T-cell (primary cell): ENCODE results near the gene ITPR2. TPM values are rescaled to one million over a fixed set of nuclear protein-coding genes. Genes with fewer than 3 reads are reported as not detected.

Source experiments
- ATAC-seq, 4 experiments: fragments of 200-7000 bp in 3 of 4; fragments of 150-1000 bp in 1 of 4; cut with Tn5 transposase; replicated peaks in 1 of 4; 1 replicate in 3 of 4; 2 replicates in 1 of 4; pipeline ENCODE4 v1.10.0; 2021; ENCODE audit warnings: moderate library complexity in 3 of 4, mild to moderate bottlenecking in 2 of 4, moderate number of reproducible peaks in 1 of 4
- CTCF ChIA-PET, 2 donors: fragments of 300-600 bp; sonication (Branson Sonifier 250); formaldehyde crosslinking; loops; one replicate each; lab custom pipeline; 2022; ENCODE audit warnings: antibody characterized with exemption in 2 of 2; lab: Charles Lee
- POLR2A ChIA-PET, 2 donors: fragments of 300-600 bp; sonication (Branson Sonifier 250); formaldehyde crosslinking; loops; one replicate each; lab custom pipeline; 2022; ENCODE audit warnings: antibody characterized with exemption in 2 of 2; lab: Charles Lee
- DNase-seq, 35 experiments: peaks; one replicate each; pipeline versions ENCODE4 v3.0.0 to v3.0.0-alpha.2; 2013 to 2023
- H3K27ac ChIP-seq: one replicate; pipeline ENCODE4 v1.5.1; 2013; ENCODE audit warnings: low read length
- H3K27me3 ChIP-seq, 2 experiments: replicated peaks in 1 of 2; 1 replicate in 1 of 2; 2 replicates in 1 of 2; pipeline versions ENCODE4 v1.6.1 to v1.7.0; 2013; ENCODE audit warnings: low read length in 1 of 2, mixed read lengths in 1 of 2; ENCODE audit not compliant: control insufficient read depth in 2 of 2, insufficient read depth in 2 of 2; ENCODE audit errors: extremely low read depth in 1 of 2
- H3K36me3 ChIP-seq, 2 donors: 1 replicate in 1 of 2; 2 replicates in 1 of 2; pipeline versions ENCODE4 v1.6.1 to v1.7.0; 2013; ENCODE audit warnings: low read length in 1 of 2; ENCODE audit not compliant: control insufficient read depth in 2 of 2, insufficient read depth in 1 of 2; ENCODE audit errors: extremely low read depth in 1 of 2
- H3K4me1 ChIP-seq, 2 experiments: 1 replicate in 1 of 2; 2 replicates in 1 of 2; pipeline versions ENCODE4 v1.6.1 to v1.7.0; 2013; ENCODE audit warnings: low read length in 2 of 2, mixed read lengths in 1 of 2; ENCODE audit not compliant: insufficient read depth in 2 of 2, control insufficient read depth in 1 of 2; ENCODE audit errors: extremely low read depth in 1 of 2
- H3K4me3 ChIP-seq, 2 donors: 1 replicate in 1 of 2; 2 replicates in 1 of 2; pipeline versions ENCODE4 v1.5.1 to v1.7.0; 2013; ENCODE audit warnings: mild to moderate bottlenecking in 2 of 2, low read length in 1 of 2, moderate library complexity in 1 of 2; ENCODE audit not compliant: control insufficient read depth in 1 of 2; ENCODE audit errors: extremely low read depth in 1 of 2
- H3K9me3 ChIP-seq: 2 replicates; pipeline ENCODE4 v1.7.0; 2013
- H3K27ac Mint-ChIP-seq, 2 donors: one replicate each; pipeline ENCODE4 v1.8.0; 2020 to 2021; ENCODE audit warnings: mild to moderate bottlenecking in 2 of 2, mixed read lengths in 2 of 2
- H3K27me3 Mint-ChIP-seq, 2 donors: one replicate each; pipeline ENCODE4 v1.8.0; 2021 to 2022; ENCODE audit warnings: mixed read lengths in 2 of 2
- H3K36me3 Mint-ChIP-seq: one replicate; pipeline ENCODE4 v1.8.0; 2021; ENCODE audit warnings: mixed read lengths
- H3K4me1 Mint-ChIP-seq, 3 donors: one replicate each; pipeline ENCODE4 v1.8.0; 2020 to 2022; ENCODE audit warnings: mixed read lengths in 3 of 3, mild to moderate bottlenecking in 1 of 3
- H3K4me3 Mint-ChIP-seq, 3 donors: one replicate each; pipeline ENCODE4 v1.8.0; 2020 to 2022; ENCODE audit warnings: mild to moderate bottlenecking in 3 of 3, mixed read lengths in 3 of 3, moderate library complexity in 3 of 3
- H3K9me3 Mint-ChIP-seq, 3 donors: one replicate each; pipeline ENCODE4 v1.8.0; 2020 to 2022; ENCODE audit warnings: mixed read lengths in 3 of 3
- WGBS: methylation state at CpG from one replicate; pipeline ENCODE4 v1.1.5; 2013; ENCODE audit warnings: missing lambda C conversion rate; ENCODE audit not compliant: insufficient coverage; 5-methylcytosine and 5-hydroxymethylcytosine counted together
- total RNA-seq, 35 experiments: library from RNA in 6 of 35; stranded (reverse) in 6 of 35; fragments of 120-200 nt in 1 of 35; gene quantifications; one replicate each; pipeline versions ENCODE4 v1.2.1 to v1.2.4 and lab custom pipeline; 2013 to 2026

The ITPR2 gene
- total RNA-seq, 5 donors from 2014 or later (not counting 1 experiment from before 2014, with no cell fraction given): 38.8 to 52.5 (median 44.5) TPM

DNA sequence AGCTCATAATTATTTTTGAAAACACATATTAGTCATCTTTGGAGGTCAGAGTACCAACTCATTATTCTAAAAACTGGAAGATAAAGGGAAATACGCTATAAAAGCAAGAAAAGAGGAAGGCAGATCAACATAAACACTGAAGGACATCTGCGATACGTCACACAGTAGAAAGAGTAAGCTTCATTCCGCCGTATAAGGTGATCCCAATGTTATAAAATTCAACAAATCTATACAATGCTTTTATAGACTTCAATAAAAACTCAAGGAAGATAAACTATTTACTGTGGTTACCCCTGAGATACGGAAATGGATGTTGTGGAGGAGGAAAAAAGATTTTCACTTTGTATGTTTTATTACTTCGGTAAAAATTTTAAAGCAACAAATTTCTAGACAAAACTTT, 92.6 kb downstream of the ITPR2 start:
- no CpG with 5 or more reads among the region's 7 CpGs for WGBS
- Histone ChIP-seq H3K36me3 (no peaks in the 10 kb centered on the region), H3K9me3 (peaks cover 4% of the 10 kb centered on the region), H3K4me1 (no peaks in the 10 kb centered on the region), H3K27me3 (no peaks in the 10 kb centered on the region), H3K27ac (no peak overlapping the region), H3K4me3 (no peak overlapping the region)
- DNase-seq (no peak), ATAC-seq (no peak)
- ChIA-PET POLR2A (no interaction called here), CTCF (no interaction called here)
- no peak overlapping the region for H3K4me3 Mint-ChIP-seq
- peaks cover 25 to 36% (median 33%) of the 10 kb centered on the region in 3 donors for H3K4me1 Mint-ChIP-seq
- peaks cover 59% of the 10 kb centered on the region for H3K36me3 Mint-ChIP-seq
- H3K27me3 Mint-ChIP-seq: no peaks in the 10 kb centered on the region
- no peak overlapping the region for H3K27ac Mint-ChIP-seq
- peaks cover 11 to 25% (median 14%) of the 10 kb centered on the region in 3 donors for H3K9me3 Mint-ChIP-seq

DNA sequence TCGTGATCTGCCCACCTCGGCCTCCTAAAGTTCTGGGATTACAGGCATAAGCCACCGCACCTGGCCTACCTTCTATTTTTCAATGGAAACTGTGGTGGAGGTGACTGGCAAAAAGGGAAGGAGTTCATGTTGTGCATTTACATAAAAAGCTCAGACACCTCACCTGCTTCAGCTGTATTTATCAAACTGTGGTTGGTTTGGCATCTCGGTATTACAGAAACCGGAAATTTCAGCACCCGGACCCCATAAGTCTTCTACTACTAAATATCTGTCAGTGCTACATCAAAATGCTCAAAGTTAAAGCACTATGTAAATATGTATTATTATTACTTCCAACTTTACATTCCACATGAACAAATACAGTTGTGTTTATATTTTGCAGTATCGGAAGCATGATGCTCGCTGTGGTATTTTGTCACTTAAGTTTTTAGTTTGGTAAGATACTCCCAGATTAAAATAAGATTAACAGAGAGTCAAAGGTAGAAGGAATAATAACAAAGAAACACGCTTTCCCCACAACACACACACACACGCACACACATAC, 95.4 kb downstream of the ITPR2 start:
- Histone ChIP-seq H3K27ac (no peak overlapping the region), H3K9me3 (peaks cover 4% of the 10 kb centered on the region), H3K4me1 (peaks cover 0 to 3% of the 10 kb centered on the region in 2 experiments), H3K27me3 (no peaks in the 10 kb centered on the region), H3K4me3 (no peak overlapping the region), H3K36me3 (no peaks in the 10 kb centered on the region)
- Mint-ChIP-seq H3K9me3 (peaks cover 11 to 25% (median 14%) of the 10 kb centered on the region in 3 donors), H3K4me3 (no peak overlapping the region), H3K36me3 (peaks cover 48% of the 10 kb centered on the region), H3K27me3 (no peaks in the 10 kb centered on the region), H3K4me1 (peaks cover 33 to 45% (median 41%) of the 10 kb centered on the region in 3 donors), H3K27ac (no peak overlapping the region)
- ChIA-PET POLR2A (no interaction called here), CTCF (no interaction called here)
- ATAC-seq (no peak), DNase-seq (no peak)
- no CpG with 5 or more reads among the region's 10 CpGs for WGBS

DNA sequence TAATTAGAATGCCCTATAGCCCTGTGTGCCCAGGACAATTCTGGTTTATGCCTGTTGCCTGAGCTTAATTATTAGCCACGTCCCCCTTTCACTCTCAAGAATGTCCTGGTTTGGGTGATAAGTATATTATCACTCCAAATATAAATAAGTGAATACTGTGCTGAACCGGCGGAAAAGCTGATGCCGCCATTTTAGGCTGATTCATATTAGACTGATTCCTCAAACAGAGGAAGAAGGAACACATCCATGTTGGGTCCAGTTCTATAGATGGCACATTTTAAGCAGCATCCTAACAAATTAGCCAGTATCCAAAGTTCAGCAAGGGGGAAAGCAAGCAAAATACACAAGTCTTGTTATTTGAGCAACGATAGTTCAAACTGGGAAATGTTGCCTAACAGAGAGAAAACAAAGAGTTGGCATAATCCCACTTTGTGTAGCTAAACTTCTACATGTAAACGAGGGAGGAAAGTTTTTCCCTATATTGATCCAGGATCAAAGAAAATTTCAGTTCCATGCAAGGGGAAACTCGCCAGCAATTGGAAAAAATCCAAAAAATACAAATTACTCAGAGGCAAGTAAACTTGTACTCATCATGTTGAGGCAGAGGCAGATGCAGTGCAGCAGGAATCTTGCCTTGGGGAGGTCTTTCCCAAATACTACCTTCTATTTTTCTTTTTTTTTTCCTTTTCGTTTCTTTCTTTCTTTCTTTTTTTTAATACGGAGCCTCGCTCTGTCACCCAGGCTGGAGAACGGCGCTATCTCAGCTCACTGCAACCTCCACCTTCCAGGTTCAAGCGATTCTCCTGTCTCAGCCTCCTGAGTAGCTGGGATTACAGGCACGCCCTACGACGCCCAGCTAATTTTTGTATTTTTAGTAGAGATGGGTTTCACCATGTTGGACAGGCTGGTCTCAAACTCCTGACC, 96.2 kb downstream of the ITPR2 start:
- DNase-seq: no peak
- Histone ChIP-seq H3K27ac (no peak overlapping the region), H3K4me1 (peaks cover 3 to 6% of the 10 kb centered on the region in 2 experiments), H3K27me3 (no peaks in the 10 kb centered on the region), H3K9me3 (peaks cover 4% of the 10 kb centered on the region), H3K4me3 (no peak overlapping the region), H3K36me3 (no peaks in the 10 kb centered on the region)
- POLR2A ChIA-PET: no interaction called here
- Mint-ChIP-seq H3K4me1 (peaks cover 36 to 48% (median 47%) of the 10 kb centered on the region in 3 donors), H3K36me3 (peaks cover 42% of the 10 kb centered on the region), H3K9me3 (peaks cover 8 to 25% (median 14%) of the 10 kb centered on the region in 3 donors), H3K27ac (no peak overlapping the region), H3K4me3 (no peak overlapping the region), H3K27me3 (no peaks in the 10 kb centered on the region)
- ATAC-seq: no peak
- WGBS: 100% methylated on average over 5 of the region's 16 CpGs
- CTCF ChIA-PET: no interaction called here

DNA sequence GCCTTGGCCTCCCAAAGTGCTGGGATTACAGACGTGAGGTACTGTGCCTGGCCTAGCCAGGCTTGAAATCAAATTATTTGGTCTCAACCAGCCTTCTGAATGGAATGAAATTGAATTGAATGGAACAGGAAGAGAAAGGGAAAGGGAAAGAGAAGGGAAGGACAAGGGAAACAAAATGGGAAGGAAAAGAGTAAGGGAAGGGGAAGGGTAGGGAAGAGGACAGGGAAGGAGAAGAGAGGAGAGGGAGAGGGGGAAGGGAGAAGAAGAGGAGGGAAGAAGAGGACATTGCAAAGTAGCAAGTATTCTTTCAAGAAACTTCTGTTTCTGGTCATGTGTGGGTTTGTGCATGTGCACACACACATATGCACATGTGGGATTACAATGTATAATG, 97.8 kb downstream of the ITPR2 start:
- POLR2A ChIA-PET: interaction anchor here in 1 of 2 donors (0.7 kb wide), 1 partner anchor 131 kb away, joined by 9 read pairs; no protein-coding TSS in a partner anchor
- H3K36me3 Mint-ChIP-seq: peaks cover 38% of the 10 kb centered on the region
- H3K9me3 Mint-ChIP-seq: peaks cover 4 to 19% (median 12%) of the 10 kb centered on the region in 3 donors
- H3K4me3 ChIP-seq: no peak overlapping the region
- H3K27ac Mint-ChIP-seq: no peak overlapping the region
- no peak for ATAC-seq
- DNase-seq: no peak
- no peak overlapping the region for H3K4me3 Mint-ChIP-seq
- no peak overlapping the region for H3K27ac ChIP-seq
- no peaks in the 10 kb centered on the region for H3K36me3 ChIP-seq
- CTCF ChIA-PET: no interaction called here
- peaks cover 3 to 6% of the 10 kb centered on the region in 2 experiments for H3K4me1 ChIP-seq
- H3K27me3 Mint-ChIP-seq: no peaks in the 10 kb centered on the region
- H3K27me3 ChIP-seq: no peaks in the 10 kb centered on the region
- H3K4me1 Mint-ChIP-seq: peaks cover 41 to 50% (median 47%) of the 10 kb centered on the region in 3 donors
- peaks cover 4% of the 10 kb centered on the region for H3K9me3 ChIP-seq
- WGBS: 100% methylated on average over 1 of the region's 1 CpG

DNA sequence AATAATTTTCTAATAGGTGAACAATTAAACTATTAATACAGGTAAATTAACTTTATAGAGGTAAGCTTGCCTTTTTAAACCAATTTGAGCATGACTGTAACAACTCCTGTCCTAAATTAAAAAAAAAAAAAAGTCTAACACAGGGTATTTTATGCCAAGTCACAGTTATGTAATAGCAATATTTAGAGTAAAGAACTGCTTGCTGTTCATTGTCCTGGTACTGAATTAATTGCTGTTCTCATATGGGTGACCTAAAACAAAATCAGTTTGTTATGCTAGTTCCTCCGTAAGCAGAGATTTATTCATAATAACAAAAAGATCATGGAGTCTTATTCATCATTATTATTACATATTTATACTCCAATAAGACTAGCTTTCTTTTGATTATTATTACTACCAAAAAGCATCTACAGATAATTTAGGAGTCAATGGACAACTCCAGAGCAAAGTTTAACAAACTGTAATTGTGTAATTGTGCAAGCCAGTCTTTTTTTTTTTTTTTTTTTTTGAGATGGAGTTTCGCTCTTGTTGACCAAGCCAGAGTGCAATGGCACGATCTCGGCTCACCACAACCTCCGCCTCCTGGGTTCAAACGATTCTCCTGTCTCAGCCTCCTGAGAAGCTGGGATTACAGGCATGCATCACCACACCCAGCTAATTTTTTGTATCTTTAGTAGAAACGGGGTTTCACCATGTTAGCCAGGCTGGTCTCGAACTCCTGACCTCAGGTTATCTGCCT, 98.3 kb downstream of the ITPR2 start:
- no peak for ATAC-seq
- 88% methylated on average over 2 of the region's 8 CpGs for WGBS

More for the DNA sequence above, 98.3 kb downstream of the ITPR2 start:
- ChIA-PET CTCF (no interaction called here), POLR2A (interaction anchor here in 1 of 2 donors (0.7 kb wide), 2 partner anchors 132 to 620 kb away, joined by 5 to 9 read pairs; no protein-coding TSS in a partner anchor)
- Histone ChIP-seq H3K4me1 (peaks cover 3 to 6% of the 10 kb centered on the region in 2 experiments), H3K27me3 (no peaks in the 10 kb centered on the region), H3K4me3 (no peak overlapping the region), H3K36me3 (no peaks in the 10 kb centered on the region), H3K27ac (no peak overlapping the region), H3K9me3 (peaks cover 4% of the 10 kb centered on the region)
- Mint-ChIP-seq H3K4me1 (peaks cover 46 to 54% (median 49%) of the 10 kb centered on the region in 3 donors), H3K27ac (no peak overlapping the region), H3K27me3 (no peaks in the 10 kb centered on the region), H3K4me3 (no peak overlapping the region), H3K36me3 (peaks cover 33% of the 10 kb centered on the region), H3K9me3 (peaks cover 0 to 15% (median 7%) of the 10 kb centered on the region in 3 donors)
- DNase-seq: no peak
